ENCODE measurements around the gene IL5RA. TPM values are rescaled to one million over a fixed set of nuclear protein-coding genes. Genes with fewer than 3 reads are reported as not detected.

IL5RA gene, protein sequence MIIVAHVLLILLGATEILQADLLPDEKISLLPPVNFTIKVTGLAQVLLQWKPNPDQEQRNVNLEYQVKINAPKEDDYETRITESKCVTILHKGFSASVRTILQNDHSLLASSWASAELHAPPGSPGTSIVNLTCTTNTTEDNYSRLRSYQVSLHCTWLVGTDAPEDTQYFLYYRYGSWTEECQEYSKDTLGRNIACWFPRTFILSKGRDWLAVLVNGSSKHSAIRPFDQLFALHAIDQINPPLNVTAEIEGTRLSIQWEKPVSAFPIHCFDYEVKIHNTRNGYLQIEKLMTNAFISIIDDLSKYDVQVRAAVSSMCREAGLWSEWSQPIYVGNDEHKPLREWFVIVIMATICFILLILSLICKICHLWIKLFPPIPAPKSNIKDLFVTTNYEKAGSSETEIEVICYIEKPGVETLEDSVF
- total RNA-seq, result not detected in 2 replicates

DNA sequence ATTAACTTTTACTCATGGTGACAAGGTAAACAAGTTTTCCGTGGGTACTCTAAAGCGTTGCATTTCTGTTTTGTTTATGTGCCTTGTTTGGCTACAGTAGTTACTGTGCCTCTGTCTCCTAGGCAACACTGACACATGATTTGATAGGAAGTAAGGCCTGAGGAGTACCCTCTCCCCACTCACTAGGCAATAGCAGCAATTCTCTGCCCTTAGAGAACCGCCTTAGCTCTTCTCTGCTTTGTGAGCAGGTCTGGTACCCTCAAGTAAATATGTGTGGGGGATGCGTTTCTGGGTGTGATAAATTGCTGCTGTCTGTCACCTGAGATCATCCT lies at the start of gene IL5RA:
Gene IL5RA (minus strand): TSS at position 76 of the 332 bp plus-strand sequence. CDS start 5,390 bp downstream, outside the sequence.

DNA sequence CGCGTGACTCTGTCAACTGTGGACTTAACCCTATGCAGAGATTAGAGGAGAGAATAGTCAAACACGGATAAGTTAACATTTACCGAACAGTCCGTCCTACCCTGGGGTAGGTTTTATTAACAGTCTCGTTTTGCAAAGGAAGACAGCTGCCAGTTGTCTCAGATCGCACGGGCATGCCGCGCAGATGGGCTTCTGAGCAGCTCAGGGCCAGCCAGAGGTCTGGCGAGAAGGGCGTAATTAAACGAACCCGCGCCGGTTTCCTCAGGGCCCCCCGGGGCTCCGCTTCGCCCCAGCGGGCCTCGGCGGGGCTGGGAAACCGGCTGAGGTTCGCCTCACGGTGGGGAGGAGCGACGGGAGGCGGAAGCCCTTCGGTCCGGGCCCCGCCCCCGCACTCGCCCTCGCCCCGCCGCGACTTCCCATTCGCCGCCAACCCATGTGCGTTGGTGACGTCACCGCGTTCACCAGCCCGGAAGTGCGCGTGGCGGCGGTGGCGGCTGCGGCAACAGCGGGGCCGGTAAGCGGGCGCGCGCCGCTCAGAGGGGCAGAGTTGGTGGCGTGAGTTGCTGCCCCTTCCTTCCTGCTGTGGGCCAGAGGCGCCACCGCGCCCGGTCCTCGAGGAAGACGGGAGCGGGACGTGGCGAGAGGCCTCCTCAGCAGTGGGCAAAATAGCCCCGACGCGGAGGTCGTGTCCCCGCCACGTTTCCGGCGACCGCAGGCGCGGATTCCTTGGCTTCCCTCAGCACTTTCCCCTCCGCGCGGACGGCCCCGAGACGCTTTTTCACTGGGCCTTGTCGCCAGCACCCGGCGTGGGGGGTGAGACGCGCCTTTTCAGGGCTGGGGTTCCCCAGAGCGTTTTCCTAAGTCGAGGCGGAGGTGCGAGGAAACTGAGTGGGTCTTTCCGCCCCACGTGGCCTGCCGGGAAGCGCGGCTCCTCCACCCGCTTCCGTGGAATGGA lies 16.6 kb upstream of the IL5RA start, which contains the start of gene TRNT1:
Gene TRNT1 (plus strand): TSS at position 464 of the 955 bp plus-strand sequence. CDS start 2,101 bp downstream, outside the sequence.

Small RNAs within 50 kb of the gene (small RNA-seq; reads per million reads assigned to genes)
- gene RF00416, result not detected

Other genes starting within 250 kb of the IL5RA start
- gene TRNT1, start 16.6 kb upstream of the IL5RA start, total RNA-seq, result 13.7 and 16.8 TPM in 2 replicates
- gene CRBN, start 69.3 kb upstream of the IL5RA start, total RNA-seq, result 64.3 and 78.6 TPM in 2 replicates